Mesendoderm (in vitro differentiated cells): ENCODE measurements around the gene RSAD2.

Source experiments
- DNase-seq: peaks from one replicate; pipeline ENCODE4 v3.0.0; 2013
- H2AK5ac ChIP-seq: 2 replicates; pipeline ENCODE4 v1.6.1; 2013; ENCODE audit warnings: low read length, inconsistent platforms
- H2BK120ac ChIP-seq: 2 replicates; pipeline ENCODE4 v1.6.1; 2013; ENCODE audit warnings: low read depth, mild to moderate bottlenecking, low read length, moderate library complexity, mixed read lengths
- H2BK15ac ChIP-seq: replicated peaks from 2 replicates; pipeline ENCODE4 v1.6.1; 2013; ENCODE audit warnings: low read depth, mild to moderate bottlenecking, moderate library complexity
- H2BK5ac ChIP-seq: 2 replicates; pipeline ENCODE4 v1.6.1; 2013; ENCODE audit warnings: low read length, inconsistent platforms
- H3K18ac ChIP-seq: 2 replicates; pipeline ENCODE4 v1.6.1; 2013; ENCODE audit warnings: mild to moderate bottlenecking, low read length, mixed read lengths
- H3K23ac ChIP-seq: one replicate; pipeline ENCODE4 v1.6.1; 2013; ENCODE audit warnings: low read length
- H3K27ac ChIP-seq: 2 replicates; pipeline ENCODE4 v1.5.1; 2013; ENCODE audit warnings: low read depth, mild to moderate bottlenecking, inconsistent platforms, low read length, moderate library complexity
- H3K27me3 ChIP-seq: 2 replicates; pipeline ENCODE4 v1.6.1; 2013; ENCODE audit warnings: low read length, control low read depth, mild to moderate bottlenecking, inconsistent platforms; ENCODE audit not compliant: insufficient read depth, poor library complexity
- H3K36me3 ChIP-seq: 2 replicates; pipeline ENCODE4 v1.6.1; 2013; ENCODE audit warnings: low read length, inconsistent platforms; ENCODE audit not compliant: control insufficient read depth, insufficient read depth
- H3K4ac ChIP-seq: one replicate; pipeline ENCODE4 v1.6.1; 2013; ENCODE audit warnings: low read depth, mild to moderate bottlenecking, low read length, moderate library complexity
- H3K4me1 ChIP-seq: 2 replicates; pipeline ENCODE4 v1.6.1; 2013; ENCODE audit warnings: low read depth, low read length, inconsistent platforms; ENCODE audit not compliant: control insufficient read depth
- H3K4me2 ChIP-seq: 2 replicates; pipeline ENCODE4 v1.6.1; 2013; ENCODE audit warnings: low read length
- H3K4me3 ChIP-seq: 2 replicates; pipeline ENCODE4 v1.5.1; 2013; ENCODE audit warnings: mild to moderate bottlenecking, low read length
- H3K56ac ChIP-seq: one replicate; pipeline ENCODE4 v1.6.1; 2013; ENCODE audit warnings: low read length
- H3K79me1 ChIP-seq: 2 replicates; pipeline ENCODE4 v1.6.1; 2013; ENCODE audit warnings: low read length, inconsistent platforms
- H3K79me2 ChIP-seq: 2 replicates; pipeline ENCODE4 v1.6.1; 2013; ENCODE audit warnings: mild to moderate bottlenecking, low read length; ENCODE audit not compliant: control insufficient read depth, insufficient read depth
- H3K9ac ChIP-seq: 2 replicates; pipeline ENCODE4 v1.6.1; 2013; ENCODE audit warnings: low read length, inconsistent platforms
- H4K5ac ChIP-seq: one replicate; pipeline ENCODE4 v1.6.1; 2013; ENCODE audit warnings: low read length
- H4K8ac ChIP-seq: one replicate; pipeline ENCODE4 v1.6.1; 2013; ENCODE audit warnings: low read depth, mild to moderate bottlenecking, control low read depth, low read length, moderate library complexity
- WGBS: extraction: QIAGEN DNeasy Blood & Tissue Kit; methylation state at CpG from one replicate; pipeline ENCODE4 v1.1.7; 2013; ENCODE audit warnings: low lambda C conversion rate, missing lambda C conversion rate; ENCODE audit not compliant: insufficient coverage; ENCODE audit errors: extremely low coverage; 5-methylcytosine and 5-hydroxymethylcytosine counted together

Gene RSAD2

GRCh38 chr2:6940820-6941219 lies 63.2 kb downstream of the RSAD2 start:
- no peak overlapping the region for H3K4ac ChIP-seq
- H3K4me2 ChIP-seq: no peak overlapping the region
- no peaks in the 10 kb centered on the region for H3K27me3 ChIP-seq
- H2BK120ac ChIP-seq: no peak overlapping the region
- DNase-seq: peak; percentile 57
- no peak overlapping the region for H3K9ac ChIP-seq
- no peak overlapping the region for H3K18ac ChIP-seq
- H3K79me1 ChIP-seq: peaks cover 2% of the 10 kb centered on the region
- H3K79me2 ChIP-seq: no peaks in the 10 kb centered on the region
- WGBS: no CpG with 5 or more reads among the region's 2 CpGs
- no peak overlapping the region for H3K56ac ChIP-seq
- no peak overlapping the region for H3K23ac ChIP-seq
- H3K27ac ChIP-seq: no peak overlapping the region
- H4K8ac ChIP-seq: no peak overlapping the region
- no peak overlapping the region for H2AK5ac ChIP-seq
- no peak overlapping the region for H2BK5ac ChIP-seq
- H3K4me1 ChIP-seq: peaks cover 2% of the 10 kb centered on the region
- H3K36me3 ChIP-seq: no peaks in the 10 kb centered on the region
- no peak overlapping the region for H2BK15ac ChIP-seq
- H4K5ac ChIP-seq: no peak overlapping the region
- H3K4me3 ChIP-seq: no peak overlapping the region

- H3K56ac ChIP-seq: no peak overlapping the region
- H3K4ac ChIP-seq: no peak overlapping the region
- H2AK5ac ChIP-seq: no peak overlapping the region
- H3K79me2 ChIP-seq: no peaks in the 10 kb centered on the region
- no peak overlapping the region for H3K23ac ChIP-seq
- H3K9ac ChIP-seq: no peak overlapping the region
- no peaks in the 10 kb centered on the region for H3K36me3 ChIP-seq
- DNase-seq: no peak
- no CpG with 5 or more reads among the region's 10 CpGs for WGBS
- no peak overlapping the region for H3K4me3 ChIP-seq
- H3K79me1 ChIP-seq: peaks cover 2% of the 10 kb centered on the region
- no peak overlapping the region for H4K8ac ChIP-seq
- H2BK15ac ChIP-seq: no peak overlapping the region
- no peak overlapping the region for H4K5ac ChIP-seq
- H3K4me1 ChIP-seq: peaks cover 2% of the 10 kb centered on the region
- H3K18ac ChIP-seq: no peak overlapping the region
- H2BK120ac ChIP-seq: no peak overlapping the region
- no peak overlapping the region for H2BK5ac ChIP-seq
- H3K27ac ChIP-seq: no peak overlapping the region
- no peak overlapping the region for H3K4me2 ChIP-seq
- no peaks in the 10 kb centered on the region for H3K27me3 ChIP-seq
These were observed 63.9 kb downstream of the RSAD2 start for GRCh38 chr2:6941299-6942046.

- Histone ChIP-seq H3K27ac (no peak overlapping the region), H3K23ac (no peak overlapping the region), H3K79me1 (no peaks in the 10 kb centered on the region), H4K5ac (no peak overlapping the region), H4K8ac (no peak overlapping the region), H3K79me2 (no peaks in the 10 kb centered on the region), H3K27me3 (no peaks in the 10 kb centered on the region), H2BK120ac (no peak overlapping the region), H2BK5ac (no peak overlapping the region), H3K4me2 (no peak overlapping the region), H3K36me3 (no peaks in the 10 kb centered on the region), H3K4me1 (peaks cover 2% of the 10 kb centered on the region), H3K4me3 (no peak overlapping the region), H3K4ac (no peak overlapping the region), H2AK5ac (no peak overlapping the region), H3K18ac (no peak overlapping the region), H3K9ac (no peak overlapping the region), H2BK15ac (no peak overlapping the region), H3K56ac (no peak overlapping the region)
- DNase-seq: no peak
- WGBS: no CpG with 5 or more reads among the region's 8 CpGs
These were observed 65.3 kb downstream of the RSAD2 start for GRCh38 chr2:6942848-6943247.

DNA sequence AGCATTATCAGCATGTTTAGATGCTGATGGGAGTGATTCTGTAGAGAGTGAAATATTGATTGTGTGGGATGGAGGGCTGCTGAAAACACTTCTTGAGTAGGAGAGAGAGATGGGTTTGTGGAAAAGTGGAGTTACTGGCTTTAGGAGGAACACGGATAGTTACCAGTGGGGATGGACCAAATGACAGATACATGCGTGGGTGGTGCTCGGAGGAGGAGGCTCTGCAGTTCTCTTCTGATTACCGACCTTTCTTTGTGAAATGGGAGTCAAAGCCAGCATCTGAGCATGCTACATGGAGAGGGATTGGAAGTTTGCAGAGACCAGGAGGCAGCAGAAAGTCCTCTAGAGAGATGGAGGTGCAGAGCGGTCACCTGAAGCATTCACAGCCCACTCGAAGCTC lies 65.9 kb downstream of the RSAD2 start:
- Histone ChIP-seq H3K27ac (no peak overlapping the region), H3K4ac (no peak overlapping the region), H3K4me1 (peaks cover 2% of the 10 kb centered on the region), H3K79me1 (no peaks in the 10 kb centered on the region), H4K5ac (no peak overlapping the region), H2BK120ac (no peak overlapping the region), H3K56ac (no peak overlapping the region), H3K18ac (no peak overlapping the region), H3K36me3 (no peaks in the 10 kb centered on the region), H2BK5ac (no peak overlapping the region), H2BK15ac (no peak overlapping the region), H3K79me2 (no peaks in the 10 kb centered on the region), H3K9ac (no peak overlapping the region), H3K4me2 (no peak overlapping the region), H4K8ac (no peak overlapping the region), H2AK5ac (no peak overlapping the region), H3K23ac (no peak overlapping the region), H3K4me3 (no peak overlapping the region), H3K27me3 (no peaks in the 10 kb centered on the region)
- no CpG with 5 or more reads among the region's 6 CpGs for WGBS
- no peak for DNase-seq

DNA sequence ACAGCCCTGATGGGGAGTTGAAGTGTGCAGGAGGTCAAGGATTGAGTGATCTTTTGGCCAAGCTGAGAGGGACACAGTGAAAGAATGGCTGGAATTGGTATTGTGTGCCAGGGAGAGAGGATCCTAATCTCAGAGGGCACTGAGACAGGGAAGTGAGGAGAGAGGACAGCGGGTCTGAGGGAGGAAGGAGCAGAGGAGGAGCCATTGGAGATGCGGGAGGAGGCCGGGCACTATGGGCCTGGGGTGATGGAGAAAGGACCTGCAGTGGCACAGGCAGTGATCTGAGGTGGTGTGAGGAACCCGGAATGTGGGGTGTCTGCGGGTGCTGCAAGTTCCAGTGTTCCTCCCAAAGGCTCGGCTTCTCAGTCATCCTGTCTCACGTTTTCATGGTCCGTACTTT lies 66.4 kb downstream of the RSAD2 start:
- Histone ChIP-seq H3K36me3 (no peaks in the 10 kb centered on the region), H2BK120ac (no peak overlapping the region), H4K8ac (no peak overlapping the region), H3K27me3 (no peaks in the 10 kb centered on the region), H3K27ac (no peak overlapping the region), H3K79me2 (no peaks in the 10 kb centered on the region), H4K5ac (no peak overlapping the region), H3K4me2 (no peak overlapping the region), H3K4ac (no peak overlapping the region), H3K4me1 (peaks cover 2% of the 10 kb centered on the region), H3K18ac (no peak overlapping the region), H3K79me1 (no peaks in the 10 kb centered on the region), H3K56ac (no peak overlapping the region), H3K4me3 (no peak overlapping the region), H2BK5ac (no peak overlapping the region), H3K23ac (no peak overlapping the region), H3K9ac (no peak overlapping the region), H2BK15ac (no peak overlapping the region), H2AK5ac (no peak overlapping the region)
- no CpG with 5 or more reads among the region's 8 CpGs for WGBS
- DNase-seq: no peak

DNA sequence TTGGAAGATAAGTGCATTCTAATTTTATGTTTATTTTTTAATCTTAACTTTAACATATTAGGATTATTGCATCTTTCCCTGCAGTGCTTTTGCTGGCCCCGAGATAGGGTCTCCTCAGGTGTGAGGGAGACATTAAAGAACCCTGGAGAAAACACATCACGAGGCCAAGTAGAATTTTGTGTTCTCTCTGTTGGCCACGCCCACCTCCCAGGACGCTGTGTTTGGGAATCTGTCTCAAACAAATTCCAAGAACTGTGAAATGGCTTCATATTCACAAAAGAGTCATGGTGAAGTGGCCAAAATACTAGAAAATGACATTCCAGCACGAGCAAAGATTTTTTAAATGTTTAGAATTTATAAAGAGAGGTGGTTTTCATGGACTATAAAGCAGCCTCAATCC lies 67.0 kb downstream of the RSAD2 start:
- Histone ChIP-seq H4K5ac (no peak overlapping the region), H4K8ac (no peak overlapping the region), H3K23ac (no peak overlapping the region), H2BK5ac (no peak overlapping the region), H3K18ac (no peak overlapping the region), H3K4ac (no peak overlapping the region), H3K4me3 (no peak overlapping the region), H2BK15ac (no peak overlapping the region), H3K36me3 (no peaks in the 10 kb centered on the region), H3K4me1 (peaks cover 2% of the 10 kb centered on the region), H3K27ac (no peak overlapping the region), H3K9ac (no peak overlapping the region), H3K79me1 (no peaks in the 10 kb centered on the region), H3K27me3 (no peaks in the 10 kb centered on the region), H3K56ac (no peak overlapping the region), H2BK120ac (no peak overlapping the region), H3K4me2 (no peak overlapping the region), H3K79me2 (no peaks in the 10 kb centered on the region), H2AK5ac (no peak overlapping the region)
- DNase-seq: no peak
- no CpG with 5 or more reads among the region's 5 CpGs for WGBS
